ENCODE measurements around the gene SPATA13. TPM values are rescaled to one million over a fixed set of nuclear protein-coding genes. Genes with fewer than 3 reads are reported as not detected.
A peak's percentile ranks its signal among the peaks of the same experiment; 100 is the strongest.

Gene SPATA13
- total RNA-seq, 1 donor from 2014 or later, result 2.7 TPM

- H3K27ac Mint-ChIP-seq (ENCODE audit: unreplicated experiment), result no peak overlapping the region
Observed at GRCh38 chr13:24230428-24231072, 70.0 kb downstream of the SPATA13 start.

GRCh38 chr13:24231377-24231776 lies 70.9 kb downstream of the SPATA13 start:
- H3K36me3 Mint-ChIP-seq (ENCODE audit: unreplicated experiment), result no peaks in the 10 kb centered on the region
- no peaks in the 10 kb centered on the region for H3K27me3 Mint-ChIP-seq (ENCODE audit: unreplicated experiment)
- no peak for DNase-seq (ENCODE audit: extremely low spot score, unreplicated experiment)
- no peaks in the 10 kb centered on the region for H3K9me3 Mint-ChIP-seq (ENCODE audit: unreplicated experiment)
- H3K27ac Mint-ChIP-seq (ENCODE audit: unreplicated experiment), result no peak overlapping the region
- TF ChIP-seq CTCF (IDR thresholded peaks at IDR 0.05), result no peak
- H3K4me1 Mint-ChIP-seq (ENCODE audit: unreplicated experiment), result peaks cover 16% of the 10 kb centered on the region
- no peak overlapping the region for H3K4me3 Mint-ChIP-seq (ENCODE audit: unreplicated experiment)

More at GRCh38 chr13:24230428-24231072, 70.0 kb downstream of the SPATA13 start:
- Mint-ChIP-seq H3K27me3 (ENCODE audit: unreplicated experiment) (no peaks in the 10 kb centered on the region), H3K4me1 (ENCODE audit: unreplicated experiment) (peaks cover 16% of the 10 kb centered on the region), H3K4me3 (ENCODE audit: unreplicated experiment) (no peak overlapping the region), H3K36me3 (ENCODE audit: unreplicated experiment) (no peaks in the 10 kb centered on the region), H3K9me3 (ENCODE audit: unreplicated experiment) (no peaks in the 10 kb centered on the region)
- peak; percentile 25 for DNase-seq (ENCODE audit: extremely low spot score, unreplicated experiment)
- TF ChIP-seq CTCF (IDR thresholded peaks at IDR 0.05), result no peak

GRCh38 chr13:24232037-24232436 lies 71.5 kb downstream of the SPATA13 start:
- TF ChIP-seq CTCF (IDR thresholded peaks at IDR 0.05), result no peak
- no peak overlapping the region for H3K4me3 Mint-ChIP-seq (ENCODE audit: unreplicated experiment)
- H3K36me3 Mint-ChIP-seq (ENCODE audit: unreplicated experiment), result no peaks in the 10 kb centered on the region
- H3K27me3 Mint-ChIP-seq (ENCODE audit: unreplicated experiment), result no peaks in the 10 kb centered on the region
- peaks cover 16% of the 10 kb centered on the region for H3K4me1 Mint-ChIP-seq (ENCODE audit: unreplicated experiment)
- no peaks in the 10 kb centered on the region for H3K9me3 Mint-ChIP-seq (ENCODE audit: unreplicated experiment)
- H3K27ac Mint-ChIP-seq (ENCODE audit: unreplicated experiment), result no peak overlapping the region
- peak; percentile 13 for DNase-seq (ENCODE audit: extremely low spot score, unreplicated experiment)

GRCh38 chr13:24232474-24232873 lies 72.0 kb downstream of the SPATA13 start:
- no peak overlapping the region for H3K27ac Mint-ChIP-seq (ENCODE audit: unreplicated experiment)
- no peaks in the 10 kb centered on the region for H3K36me3 Mint-ChIP-seq (ENCODE audit: unreplicated experiment)
- no peak overlapping the region for H3K4me3 Mint-ChIP-seq (ENCODE audit: unreplicated experiment)
- peak; percentile 30 for DNase-seq (ENCODE audit: extremely low spot score, unreplicated experiment)
- TF ChIP-seq CTCF (IDR thresholded peaks at IDR 0.05), result no peak
- H3K9me3 Mint-ChIP-seq (ENCODE audit: unreplicated experiment), result no peaks in the 10 kb centered on the region
- peaks cover 16% of the 10 kb centered on the region for H3K4me1 Mint-ChIP-seq (ENCODE audit: unreplicated experiment)
- no peaks in the 10 kb centered on the region for H3K27me3 Mint-ChIP-seq (ENCODE audit: unreplicated experiment)

GRCh38 chr13:24233351-24233901 lies 72.9 kb downstream of the SPATA13 start:
- Mint-ChIP-seq H3K36me3 (ENCODE audit: unreplicated experiment) (no peaks in the 10 kb centered on the region), H3K27ac (ENCODE audit: unreplicated experiment) (peak overlapping the region; percentile 87), H3K27me3 (ENCODE audit: unreplicated experiment) (no peaks in the 10 kb centered on the region), H3K4me1 (ENCODE audit: unreplicated experiment) (peaks cover 16% of the 10 kb centered on the region), H3K9me3 (ENCODE audit: unreplicated experiment) (no peaks in the 10 kb centered on the region), H3K4me3 (ENCODE audit: unreplicated experiment) (peak overlapping the region; percentile 69)
- DNase-seq (ENCODE audit: extremely low spot score, unreplicated experiment), result peak; percentile 79
- no peak for TF ChIP-seq CTCF (IDR thresholded peaks at IDR 0.05)

All from osteocyte (in vitro differentiated cells).